Measurements from ENCODE around the gene QSER1. TPM values are rescaled to one million over a fixed set of nuclear protein-coding genes. Genes with fewer than 3 reads are reported as not detected.

Gene QSER1
- total RNA-seq, 1 donor = 28.6 TPM

DNA sequence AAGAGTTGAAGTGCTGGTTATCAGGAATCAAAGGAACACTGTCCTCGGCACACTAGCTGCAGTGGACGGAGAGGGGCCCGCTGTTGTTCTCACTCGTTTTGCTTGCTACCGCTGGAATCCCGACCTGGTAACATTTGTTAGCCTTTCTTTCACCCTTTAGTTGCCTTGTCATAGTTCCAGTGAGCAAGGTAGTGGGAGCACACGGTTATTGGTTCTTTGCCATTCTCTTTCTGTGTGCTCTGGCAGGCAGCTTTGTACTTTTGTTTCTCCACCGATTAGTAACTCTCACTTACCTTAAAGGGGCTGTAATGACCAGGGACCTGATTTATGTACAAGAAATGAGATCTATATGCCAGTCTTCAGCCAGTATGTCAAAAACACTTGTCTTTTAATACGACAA, 124.9 kb downstream of the QSER1 start:
- no peaks in the 10 kb centered on the region for H3K36me3 ChIP-seq (ENCODE audit: insufficient read depth, low read length)
- peaks cover 3% of the 10 kb centered on the region for H4K20me1 ChIP-seq (ENCODE audit: insufficient read depth, low read length)
- no peak overlapping the region for H3K27ac ChIP-seq (ENCODE audit: low read depth, low read length)
- H3K27me3 ChIP-seq (ENCODE audit: insufficient read depth, low read length) = no peaks in the 10 kb centered on the region
- H3K79me2 ChIP-seq (ENCODE audit: insufficient read depth, low read length) = peaks cover 50% of the 10 kb centered on the region
- H3K4me2 ChIP-seq (ENCODE audit: insufficient read depth, low read length) = peak overlapping the region; percentile 85
- H2AFZ ChIP-seq (ENCODE audit: low read length) = no peak overlapping the region
- DNase-seq (ENCODE audit: insufficient read length, low spot score, missing footprints) = peak; percentile 84
- H3K4me1 ChIP-seq (ENCODE audit: insufficient read depth, low read length) = peaks cover 12% of the 10 kb centered on the region
- H3K9me3 ChIP-seq (ENCODE audit: low read depth, low read length) = no peaks in the 10 kb centered on the region
- TF ChIP-seq, protein P1, sequence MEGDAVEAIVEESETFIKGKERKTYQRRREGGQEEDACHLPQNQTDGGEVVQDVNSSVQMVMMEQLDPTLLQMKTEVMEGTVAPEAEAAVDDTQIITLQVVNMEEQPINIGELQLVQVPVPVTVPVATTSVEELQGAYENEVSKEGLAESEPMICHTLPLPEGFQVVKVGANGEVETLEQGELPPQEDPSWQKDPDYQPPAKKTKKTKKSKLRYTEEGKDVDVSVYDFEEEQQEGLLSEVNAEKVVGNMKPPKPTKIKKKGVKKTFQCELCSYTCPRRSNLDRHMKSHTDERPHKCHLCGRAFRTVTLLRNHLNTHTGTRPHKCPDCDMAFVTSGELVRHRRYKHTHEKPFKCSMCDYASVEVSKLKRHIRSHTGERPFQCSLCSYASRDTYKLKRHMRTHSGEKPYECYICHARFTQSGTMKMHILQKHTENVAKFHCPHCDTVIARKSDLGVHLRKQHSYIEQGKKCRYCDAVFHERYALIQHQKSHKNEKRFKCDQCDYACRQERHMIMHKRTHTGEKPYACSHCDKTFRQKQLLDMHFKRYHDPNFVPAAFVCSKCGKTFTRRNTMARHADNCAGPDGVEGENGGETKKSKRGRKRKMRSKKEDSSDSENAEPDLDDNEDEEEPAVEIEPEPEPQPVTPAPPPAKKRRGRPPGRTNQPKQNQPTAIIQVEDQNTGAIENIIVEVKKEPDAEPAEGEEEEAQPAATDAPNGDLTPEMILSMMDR (IDR thresholded peaks at IDR 0.05; ENCODE audit: extremely low read depth, low read depth, low read length) = no peak
- H3K4me3 ChIP-seq (ENCODE audit: insufficient read depth, low read length) = no peak overlapping the region

DNA sequence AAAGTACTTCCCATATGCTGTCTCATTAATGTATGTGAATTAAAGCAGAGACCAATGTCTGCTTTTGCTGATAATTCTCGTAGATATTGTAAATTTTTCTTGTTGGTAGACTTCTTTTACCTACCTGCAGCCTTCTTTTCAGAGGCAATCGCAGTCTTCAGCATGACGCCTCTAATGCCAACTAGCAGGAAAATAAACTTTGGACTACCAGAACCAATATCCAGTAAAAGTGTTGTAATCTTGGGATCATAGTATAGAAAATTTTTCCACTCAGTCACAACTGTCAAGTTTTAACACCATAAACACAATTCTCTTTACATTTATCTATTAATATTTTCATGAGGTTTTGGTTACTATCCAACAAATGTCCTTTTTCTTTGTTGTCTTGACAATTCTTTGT, 125.4 kb downstream of the QSER1 start:
- TF ChIP-seq, protein P1 (IDR thresholded peaks at IDR 0.05; ENCODE audit: extremely low read depth, low read depth, low read length) = no peak
- Histone ChIP-seq H3K4me3 (ENCODE audit: insufficient read depth, low read length) (no peak overlapping the region), H3K4me2 (ENCODE audit: insufficient read depth, low read length) (no peak overlapping the region), H4K20me1 (ENCODE audit: insufficient read depth, low read length) (peaks cover 3% of the 10 kb centered on the region), H3K36me3 (ENCODE audit: insufficient read depth, low read length) (no peaks in the 10 kb centered on the region), H3K9me3 (ENCODE audit: low read depth, low read length) (no peaks in the 10 kb centered on the region), H3K4me1 (ENCODE audit: insufficient read depth, low read length) (peaks cover 12% of the 10 kb centered on the region), H3K79me2 (ENCODE audit: insufficient read depth, low read length) (peaks cover 50% of the 10 kb centered on the region), H3K27me3 (ENCODE audit: insufficient read depth, low read length) (no peaks in the 10 kb centered on the region), H2AFZ (ENCODE audit: low read length) (no peak overlapping the region), H3K27ac (ENCODE audit: low read depth, low read length) (no peak overlapping the region)
- DNase-seq (ENCODE audit: insufficient read length, low spot score, missing footprints) = no peak

DNA sequence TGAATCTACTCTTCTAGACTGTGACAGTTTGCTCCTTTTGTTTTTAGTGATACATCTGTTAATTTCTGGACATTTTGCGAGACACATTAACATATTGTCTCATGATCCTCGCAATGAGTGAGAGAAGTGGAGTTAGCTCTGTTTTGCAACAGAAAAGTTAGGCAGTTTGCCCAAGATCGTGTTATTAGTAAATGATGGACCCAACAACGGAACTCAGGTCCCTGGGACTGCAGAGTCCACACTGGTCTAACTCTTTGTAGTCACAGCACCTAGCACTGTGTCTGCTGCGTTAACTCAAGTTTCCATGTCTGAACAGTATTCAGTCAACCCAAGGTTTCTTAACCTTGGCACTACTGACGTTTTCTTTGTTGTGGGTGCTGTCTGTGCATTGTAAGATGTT, 126.2 kb downstream of the QSER1 start:
- Histone ChIP-seq H2AFZ (ENCODE audit: low read length) (no peak overlapping the region), H3K27me3 (ENCODE audit: insufficient read depth, low read length) (no peaks in the 10 kb centered on the region), H3K9me3 (ENCODE audit: low read depth, low read length) (no peaks in the 10 kb centered on the region), H3K4me2 (ENCODE audit: insufficient read depth, low read length) (no peak overlapping the region), H3K36me3 (ENCODE audit: insufficient read depth, low read length) (no peaks in the 10 kb centered on the region), H3K4me3 (ENCODE audit: insufficient read depth, low read length) (no peak overlapping the region), H3K27ac (ENCODE audit: low read depth, low read length) (no peak overlapping the region), H3K4me1 (ENCODE audit: insufficient read depth, low read length) (peaks cover 12% of the 10 kb centered on the region), H3K79me2 (ENCODE audit: insufficient read depth, low read length) (peaks cover 50% of the 10 kb centered on the region), H4K20me1 (ENCODE audit: insufficient read depth, low read length) (peaks cover 3% of the 10 kb centered on the region)
- TF ChIP-seq, protein P1 (IDR thresholded peaks at IDR 0.05; ENCODE audit: extremely low read depth, low read depth, low read length) = no peak
- DNase-seq (ENCODE audit: insufficient read length, low spot score, missing footprints) = no peak

DNA sequence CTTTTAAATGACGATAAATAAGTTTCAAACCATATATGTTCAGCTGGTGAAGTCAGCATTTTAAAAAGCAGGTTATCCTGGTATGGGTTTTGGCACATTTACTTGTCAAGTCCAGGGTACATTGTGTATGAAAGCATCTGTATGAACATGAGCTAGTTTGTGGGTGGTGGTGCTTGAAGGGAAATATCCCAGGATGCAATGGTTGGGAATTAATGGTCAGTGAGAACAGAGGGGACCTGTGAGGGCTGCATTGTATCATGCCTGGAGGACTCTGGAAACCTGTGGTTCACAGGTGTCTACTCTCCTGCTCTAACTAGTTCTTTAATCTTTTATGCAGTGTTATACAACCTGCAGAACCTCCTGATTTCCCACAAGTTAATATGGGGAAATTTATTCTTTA, 128.9 kb downstream of the QSER1 start:
- H3K4me2 ChIP-seq (ENCODE audit: insufficient read depth, low read length) = no peak overlapping the region
- TF ChIP-seq, protein P1 (IDR thresholded peaks at IDR 0.05; ENCODE audit: extremely low read depth, low read depth, low read length) = no peak
- H3K27ac ChIP-seq (ENCODE audit: low read depth, low read length) = no peak overlapping the region
- no peak overlapping the region for H2AFZ ChIP-seq (ENCODE audit: low read length)
- no peak for DNase-seq (ENCODE audit: insufficient read length, low spot score, missing footprints)
- no peaks in the 10 kb centered on the region for H3K9me3 ChIP-seq (ENCODE audit: low read depth, low read length)
- peaks cover 11% of the 10 kb centered on the region for H3K4me1 ChIP-seq (ENCODE audit: insufficient read depth, low read length)
- no peaks in the 10 kb centered on the region for H3K27me3 ChIP-seq (ENCODE audit: insufficient read depth, low read length)
- no peak overlapping the region for H3K4me3 ChIP-seq (ENCODE audit: insufficient read depth, low read length)
- no peaks in the 10 kb centered on the region for H3K36me3 ChIP-seq (ENCODE audit: insufficient read depth, low read length)
- H3K79me2 ChIP-seq (ENCODE audit: insufficient read depth, low read length) = peaks cover 62% of the 10 kb centered on the region
- H4K20me1 ChIP-seq (ENCODE audit: insufficient read depth, low read length) = peaks cover 7% of the 10 kb centered on the region

Measured in osteoblast (primary cell).